Stimulated activated CD8-positive, alpha-beta memory T cell treated with anti-CD3 and anti-CD28 coated beads, Interleukin-2, amount 100 ng/mL, for 48 hours (primary cell): ENCODE measurements around the gene POPDC3.
"Not testable (repeated sequence)": the region's sequence is repeated elsewhere in the genome, so short reads cannot be mapped to it uniquely, and the experiment has no call there.

Source experiments
- DNase-seq, 2 donors: peaks; one replicate each; pipeline ENCODE4 v3.0.0-alpha.2; 2020; ENCODE audit warnings: low read depth in 2 of 2

The POPDC3 gene, protein sequence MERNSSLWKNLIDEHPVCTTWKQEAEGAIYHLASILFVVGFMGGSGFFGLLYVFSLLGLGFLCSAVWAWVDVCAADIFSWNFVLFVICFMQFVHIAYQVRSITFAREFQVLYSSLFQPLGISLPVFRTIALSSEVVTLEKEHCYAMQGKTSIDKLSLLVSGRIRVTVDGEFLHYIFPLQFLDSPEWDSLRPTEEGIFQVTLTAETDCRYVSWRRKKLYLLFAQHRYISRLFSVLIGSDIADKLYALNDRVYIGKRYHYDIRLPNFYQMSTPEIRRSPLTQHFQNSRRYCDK

GRCh38 chr6:105179244-105180065 lies at the start of gene POPDC3:
POPDC3 (minus strand) TSS chr6:105180014; CDS start chr6:105161909, 18,105 bp downstream.
- DNase-seq, result no peak

GRCh38 chr6:105227295-105227767 lies 47.5 kb upstream of the POPDC3 start:
- DNase-seq, result no peak

GRCh38 chr6:105226598-105227294 lies 46.9 kb upstream of the POPDC3 start:
- no peak for DNase-seq

DNA sequence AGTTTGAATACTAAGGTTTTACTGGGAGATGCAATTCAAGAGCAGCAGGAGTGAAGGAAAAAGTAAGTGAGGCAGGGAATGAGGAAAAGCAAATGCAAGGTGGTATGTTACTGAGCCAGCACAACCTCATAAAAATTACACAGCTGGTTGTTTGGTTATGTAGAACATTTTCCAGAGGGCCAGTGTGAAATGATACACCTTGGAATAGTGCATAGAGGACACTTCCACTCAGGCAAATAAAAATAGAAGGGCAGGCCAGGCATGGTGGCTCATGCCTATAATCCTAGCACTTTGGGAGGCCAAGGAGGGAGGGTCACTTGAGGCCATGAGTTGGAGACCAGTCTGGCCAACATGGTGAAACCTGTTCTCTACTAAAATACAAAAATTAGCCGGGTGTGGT lies 43.4 kb upstream of the POPDC3 start:
- no peak for DNase-seq

DNA sequence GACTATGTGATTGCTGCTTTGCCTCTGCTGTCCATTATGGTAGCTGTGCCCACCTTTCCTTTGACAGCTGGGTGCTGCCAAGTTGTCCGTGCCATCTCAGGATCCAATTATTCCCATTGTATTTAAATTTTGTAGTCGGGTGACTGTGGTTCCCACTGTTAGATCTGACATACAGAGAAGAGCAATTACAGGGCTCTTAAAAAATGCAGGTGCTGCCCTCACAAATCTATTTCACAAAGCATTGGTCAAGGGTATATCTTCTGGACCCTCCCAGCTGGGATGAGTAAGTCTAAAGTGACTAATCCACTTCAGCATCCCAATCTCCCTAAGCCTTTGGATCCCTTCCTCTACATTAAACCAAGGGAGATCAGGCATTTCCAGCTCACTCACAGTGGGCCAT lies 41.4 kb upstream of the POPDC3 start:
- DNase-seq, result not testable (repeated sequence)

DNA sequence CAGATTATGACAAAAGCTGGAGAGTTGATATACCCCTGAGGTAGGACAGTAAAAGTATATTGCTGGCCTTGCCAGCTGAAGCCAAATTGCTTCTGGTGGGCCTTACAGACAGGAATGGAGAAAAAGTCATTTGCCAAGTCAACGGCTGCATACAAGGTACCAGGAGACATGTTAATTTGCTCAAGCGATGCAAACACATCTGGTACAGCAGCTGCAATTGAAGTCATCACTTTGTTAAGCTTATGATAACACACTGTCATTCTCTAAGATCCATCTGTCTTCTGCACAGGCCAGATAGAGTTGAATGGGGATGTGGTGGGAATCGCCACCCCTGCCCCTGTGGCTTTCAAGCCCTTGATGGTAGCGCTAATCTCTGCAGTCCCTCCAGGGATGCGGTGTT lies 40.4 kb upstream of the POPDC3 start:
- no peak for DNase-seq

DNA sequence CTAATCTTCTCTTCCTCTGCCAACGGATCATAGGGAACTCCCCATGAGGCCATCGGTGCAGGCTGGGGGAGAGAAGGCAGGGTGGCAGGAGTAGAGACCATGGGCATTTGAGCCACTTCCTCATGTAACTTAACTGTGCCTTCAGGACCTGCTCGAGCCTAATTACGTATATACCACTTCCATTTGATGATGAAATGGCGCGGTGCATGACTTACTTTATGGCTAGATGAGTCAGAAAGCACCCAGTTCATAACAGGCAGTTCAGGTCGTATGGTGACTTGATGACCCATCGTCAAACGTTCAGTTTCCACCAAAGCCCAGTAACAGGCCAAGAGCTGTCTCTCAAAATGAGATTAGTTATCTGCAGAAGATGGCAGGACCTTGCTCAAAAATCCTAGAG lies 39.4 kb upstream of the POPDC3 start:
- not testable (repeated sequence) for DNase-seq

- no peak for DNase-seq
These were observed 35.7 kb upstream of the POPDC3 start for GRCh38 chr6:105215506-105215905.

GRCh38 chr6:105214668-105215067 lies 34.9 kb upstream of the POPDC3 start:
- DNase-seq, result no peak

- no peak for DNase-seq
These were observed 33.5 kb upstream of the POPDC3 start for GRCh38 chr6:105213272-105213671.

DNA sequence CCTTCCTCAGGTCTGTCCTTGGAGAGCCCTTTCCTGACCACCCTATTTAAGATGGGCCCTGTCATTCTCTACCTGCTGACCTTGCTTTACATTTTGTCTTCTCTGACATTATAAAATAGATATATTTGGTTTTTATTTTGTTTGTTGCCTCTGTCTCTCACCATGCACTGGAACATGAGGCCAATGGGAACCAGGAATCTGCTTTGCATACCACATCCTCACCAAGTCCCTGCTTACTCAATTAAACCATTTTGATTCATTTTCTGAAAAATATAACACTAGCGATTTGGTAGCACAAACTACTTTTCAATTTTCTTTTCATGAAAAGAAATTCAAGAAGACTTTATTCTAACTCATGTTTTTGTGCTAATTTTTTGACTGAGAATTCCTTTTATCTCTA lies 32.8 kb upstream of the POPDC3 start:
- DNase-seq, result no peak

- DNase-seq, result no peak
These were observed 32.0 kb upstream of the POPDC3 start for GRCh38 chr6:105211831-105212230.

GRCh38 chr6:105210932-105211531 lies 31.2 kb upstream of the POPDC3 start:
- no peak for DNase-seq

DNA sequence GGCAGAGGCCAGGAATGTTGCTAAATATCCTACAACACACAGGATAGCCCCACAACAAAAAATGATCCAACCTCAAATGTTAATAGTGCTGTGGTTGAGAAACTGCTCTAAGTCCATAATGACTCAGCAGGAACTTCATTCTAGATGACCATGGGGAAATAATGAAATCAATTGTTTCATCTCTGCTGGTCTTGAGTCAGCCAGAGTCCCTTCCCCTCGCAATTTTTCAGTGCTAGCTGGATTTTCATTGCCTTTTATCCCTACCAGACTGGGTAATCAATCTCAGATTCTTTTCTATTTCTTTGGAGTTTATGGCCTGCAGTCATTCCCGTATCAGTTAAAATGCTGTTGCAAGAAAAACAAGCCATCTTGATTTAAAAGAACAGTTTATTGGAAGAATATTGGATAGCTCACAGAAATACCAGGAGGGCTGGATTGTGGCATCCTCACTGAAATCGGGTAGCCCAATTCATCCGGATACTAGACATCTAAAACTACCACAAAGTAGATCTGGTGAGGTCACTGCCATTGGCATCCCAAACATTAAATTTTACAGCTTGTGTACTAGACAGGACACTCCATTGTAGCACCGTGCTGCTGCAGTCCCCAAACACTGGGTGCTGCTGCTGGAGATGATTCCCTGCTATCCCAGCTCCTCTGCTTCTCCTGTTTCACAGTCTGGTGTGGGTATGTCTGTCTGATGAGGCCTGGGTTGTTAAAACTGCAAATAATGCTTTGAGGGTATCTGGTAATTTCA lies 30.3 kb upstream of the POPDC3 start:
- DNase-seq, result no peak

DNA sequence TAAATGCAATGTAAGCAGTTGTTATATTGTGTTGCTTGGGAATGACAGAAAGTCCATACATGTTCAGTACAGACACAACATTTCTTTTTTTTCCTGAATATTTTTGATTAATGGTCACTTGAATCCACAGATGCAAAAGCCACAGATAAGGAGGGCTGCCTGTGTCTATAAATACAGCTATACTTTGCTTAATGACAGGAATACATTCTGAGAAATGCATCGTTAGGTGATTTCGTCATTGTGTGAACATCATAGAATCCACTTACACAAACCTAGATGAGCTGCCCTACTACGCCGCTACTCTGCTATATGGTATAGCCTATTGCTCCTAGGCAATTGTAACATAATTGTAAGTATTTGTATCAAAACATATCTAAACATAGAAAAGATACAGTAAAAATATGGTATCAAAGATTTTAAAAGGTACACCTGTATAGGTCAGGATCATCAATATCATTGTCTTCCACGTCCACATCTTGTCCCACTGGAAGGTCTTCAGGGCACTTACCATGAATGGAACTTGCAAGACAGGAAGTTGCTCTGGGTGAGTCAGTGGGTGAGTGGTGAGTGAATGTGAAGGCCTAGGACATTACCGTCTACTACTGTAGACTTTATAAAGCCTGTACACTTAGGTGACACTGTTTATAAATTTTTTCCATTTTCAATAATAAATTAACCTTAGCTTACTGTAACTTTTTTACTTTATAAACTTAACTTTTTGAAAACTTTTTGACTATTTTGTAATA lies 27.9 kb upstream of the POPDC3 start:
- no peak for DNase-seq

GRCh38 chr6:105204768-105205167 lies 25.0 kb upstream of the POPDC3 start:
- no peak for DNase-seq

DNA sequence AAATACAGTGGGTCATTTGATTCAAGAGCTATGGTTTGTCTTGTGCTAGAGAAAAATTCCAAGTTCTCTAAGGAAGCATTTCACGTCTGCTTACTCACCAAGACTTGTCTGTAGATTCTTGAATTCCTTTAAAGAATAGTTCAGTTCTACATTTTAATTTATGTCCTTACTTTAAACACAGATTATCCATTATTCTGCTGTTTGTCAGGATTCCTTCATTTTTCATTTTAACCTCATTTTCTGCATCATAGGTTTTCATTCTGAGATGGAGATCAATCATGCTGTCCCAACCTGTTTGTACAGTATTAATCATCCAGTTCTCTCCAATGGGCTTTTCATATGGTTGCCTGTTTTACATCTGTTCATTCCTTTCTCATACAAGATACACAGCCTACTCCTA lies 24.5 kb upstream of the POPDC3 start:
- DNase-seq, result no peak

DNA sequence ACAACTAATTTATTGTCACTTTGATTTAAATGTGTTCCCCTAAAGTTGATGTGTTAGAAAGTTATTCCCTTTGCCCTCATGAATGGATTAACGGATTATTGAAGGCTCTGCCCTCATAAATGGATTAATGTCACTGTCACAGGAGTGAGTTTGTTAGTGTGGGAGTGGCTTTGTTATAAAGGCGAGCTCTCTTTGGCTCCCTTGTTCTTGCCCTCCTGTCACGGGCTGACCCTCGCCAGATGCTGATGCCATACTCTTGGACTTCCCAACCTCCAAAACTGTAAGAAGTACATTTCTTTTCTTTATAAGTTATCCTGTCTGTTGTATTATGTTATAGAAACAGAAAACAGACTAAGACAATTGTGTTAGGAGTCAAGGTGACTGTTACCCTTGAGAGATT lies 22.7 kb upstream of the POPDC3 start:
- DNase-seq, result no peak

- no peak for DNase-seq
These were observed 20.4 kb upstream of the POPDC3 start for GRCh38 chr6:105200133-105200730.

GRCh38 chr6:105199711-105200110 lies 19.9 kb upstream of the POPDC3 start:
- no peak for DNase-seq
